WTC11 (cell line): ENCODE results near the gene SPOCD1. TPM values are rescaled to one million over a fixed set of nuclear protein-coding genes. Genes with fewer than 3 reads are reported as not detected.

ENCODE experiments used
- ATAC-seq: fragments of 200-7000 bp; cut with Tn5 transposase; 2 replicates; pipeline ENCODE4 v1.10.0; 2021; ENCODE audit warnings: mild to moderate bottlenecking, moderate library complexity
- CTCF ChIA-PET: fragments of 300-600 bp; sonication (Branson Sonifier 250); formaldehyde crosslinking; loops from one replicate; lab custom pipeline; 2021; ENCODE audit warnings: antibody characterized with exemption; lab: Charles Lee
- POLR2A ChIA-PET: fragments of 350-600 bp; sonication (Branson Sonifier 250); formaldehyde crosslinking; loops from one replicate; lab custom pipeline; 2021; ENCODE audit warnings: antibody characterized with exemption; lab: Charles Lee
- DNase-seq: peaks from one replicate; pipeline ENCODE4 v3.0.0; 2021; ENCODE audit warnings: low spot score
- H3K27ac Mint-ChIP-seq: 2 replicates; pipeline ENCODE4 v1.8.0; 2021; ENCODE audit warnings: mixed read lengths
- H3K27me3 Mint-ChIP-seq: 2 replicates; pipeline ENCODE4 v1.8.0; 2021; ENCODE audit warnings: low read depth, mild to moderate bottlenecking, moderate library complexity, mixed read lengths
- H3K36me3 Mint-ChIP-seq: 2 replicates; pipeline ENCODE4 v1.8.0; 2021; ENCODE audit warnings: mixed read lengths
- H3K4me1 Mint-ChIP-seq: 2 replicates; pipeline ENCODE4 v1.8.0; 2022; ENCODE audit warnings: mixed read lengths
- H3K4me3 Mint-ChIP-seq: 2 replicates; pipeline ENCODE4 v1.8.0; 2021; ENCODE audit warnings: mild to moderate bottlenecking, moderate library complexity, mixed read lengths
- H3K9me3 Mint-ChIP-seq: 2 replicates; pipeline ENCODE4 v1.8.0; 2021; ENCODE audit warnings: mixed read lengths
- ATF1 ChIP-seq: sonication (generic); formaldehyde crosslinking; IDR thresholded peaks from 2 replicates; pipeline ENCODE4 v1.8.1; 2023; ENCODE audit warnings: mild to moderate bottlenecking, moderate library complexity, missing genetic modification reagents
- FOXJ3 ChIP-seq: sonication (generic); formaldehyde crosslinking; IDR thresholded peaks from 2 replicates; pipeline ENCODE4 v1.9.0; 2021; ENCODE audit warnings: missing genetic modification reagents, mild to moderate bottlenecking, borderline replicate concordance
- OVOL2 ChIP-seq: fragments of 250-450 bp; sonication (Bioruptor Pico); IDR thresholded peaks from 2 replicates; pipeline ENCODE4 v1.9.0; 2021; ENCODE audit warnings: mild to moderate bottlenecking, borderline replicate concordance
- SOX15 ChIP-seq: fragments of 250-450 bp; sonication (Bioruptor Pico); IDR thresholded peaks from 2 replicates; pipeline ENCODE4 v1.9.0; 2021; ENCODE audit warnings: mild to moderate bottlenecking
- TCF7 ChIP-seq: sonication (generic); formaldehyde crosslinking; IDR thresholded peaks from 2 replicates; pipeline ENCODE4 v1.8.0; 2022; ENCODE audit warnings: mild to moderate bottlenecking, low read depth, missing genetic modification reagents, moderate library complexity
- ZNF121 ChIP-seq: sonication (generic); formaldehyde crosslinking; IDR thresholded peaks from 2 replicates; pipeline ENCODE4 v1.8.0; 2023; ENCODE audit warnings: missing genetic modification reagents
- ZNF396 ChIP-seq: fragments of 250-450 bp; sonication (Bioruptor Pico); IDR thresholded peaks from 2 replicates; pipeline ENCODE4 v1.8.0; 2021; ENCODE audit warnings: mild to moderate bottlenecking, moderate library complexity, borderline replicate concordance
- ZNF416 ChIP-seq: fragments of 250-450 bp; sonication (Bioruptor Pico); IDR thresholded peaks from 2 replicates; pipeline ENCODE4 v1.9.0; 2021; ENCODE audit warnings: mild to moderate bottlenecking, inconsistent platforms
- ZNF671 ChIP-seq: fragments of 250-450 bp; sonication (Bioruptor Pico); IDR thresholded peaks from 2 replicates; pipeline ENCODE4 v1.8.0; 2021; ENCODE audit warnings: mild to moderate bottlenecking
- total RNA-seq: library from RNA; stranded (reverse); gene quantifications from 3 replicates; pipeline ENCODE4 v1.2.3, GENCODE V29; 2021
- TF ChIP-seq, protein P1 (sequence below): fragments of 200-600 bp; IDR thresholded peaks from 2 replicates; pipeline ENCODE4 v1.8.0; 2022; ENCODE audit warnings: antibody characterized with exemption
- TF ChIP-seq, protein P2 (sequence below): fragments of 250-450 bp; sonication (Bioruptor Pico); IDR thresholded peaks from 2 replicates; pipeline ENCODE4 v1.9.0; 2021; ENCODE audit warnings: mild to moderate bottlenecking, borderline replicate concordance
- TF ChIP-seq, protein P3 (sequence below): sonication (generic); formaldehyde crosslinking; IDR thresholded peaks from 2 replicates; pipeline ENCODE4 v1.8.0; 2022; ENCODE audit warnings: mild to moderate bottlenecking, missing genetic modification reagents
- TF ChIP-seq, protein P4 (sequence below): sonication (generic); formaldehyde crosslinking; IDR thresholded peaks from 2 replicates; pipeline ENCODE4 v1.8.0; 2023; ENCODE audit warnings: missing genetic modification reagents
- TF ChIP-seq, protein P5 (sequence below): fragments of 250-450 bp; sonication (Bioruptor Pico); IDR thresholded peaks from 2 replicates; pipeline ENCODE4 v1.9.0; 2021; ENCODE audit warnings: moderate library complexity, mild to moderate bottlenecking, inconsistent platforms, borderline replicate concordance

Gene SPOCD1
- total RNA-seq, 1 experiment from 2014 or later = 3.0 TPM

DNA sequence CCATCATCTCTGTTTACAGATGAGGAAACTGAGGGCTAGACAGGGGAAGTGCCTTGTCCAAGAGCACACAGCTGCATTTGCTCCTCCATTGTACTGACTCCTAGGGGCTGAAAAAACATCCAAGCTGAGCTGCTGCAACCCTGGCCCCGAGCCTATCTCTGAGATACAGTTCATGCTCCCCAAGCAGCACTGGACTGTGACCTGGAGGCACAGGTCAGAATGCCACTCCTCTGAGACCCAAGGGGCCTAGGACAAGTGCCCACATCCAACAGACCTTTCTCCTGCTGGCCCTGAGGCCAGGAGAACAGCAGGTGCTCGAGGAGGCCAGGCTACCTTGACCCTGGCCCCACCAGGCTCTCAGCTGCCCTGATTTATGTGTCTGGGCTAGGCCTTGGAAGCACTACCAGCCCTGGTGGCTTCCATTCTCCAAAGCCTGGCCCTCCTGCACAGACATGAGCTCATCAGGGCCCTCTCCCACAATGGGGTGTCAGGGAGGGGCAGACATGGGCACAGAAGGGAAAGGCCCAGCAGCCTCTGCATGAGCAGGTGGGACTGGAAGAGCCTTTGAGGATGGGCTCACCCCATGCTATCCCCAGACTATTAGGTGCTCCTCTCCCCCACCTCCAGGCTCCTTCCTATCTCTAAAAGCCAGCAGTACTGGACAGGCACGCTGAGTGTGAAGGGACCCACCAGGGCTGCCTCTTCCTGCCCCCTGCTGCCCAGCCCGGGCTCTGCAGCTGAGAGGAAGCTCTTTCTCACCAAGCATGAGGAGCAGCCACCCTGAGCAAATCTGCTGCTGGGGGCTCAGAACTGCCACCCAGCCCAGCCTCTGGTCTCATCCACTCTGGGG, 70.5 kb downstream of the SPOCD1 start:
- Mint-ChIP-seq H3K9me3 (no peaks in the 10 kb centered on the region), H3K4me1 (peaks cover 37% of the 10 kb centered on the region), H3K27me3 (no peaks in the 10 kb centered on the region; the same call in 1 of the 2 replicates), H3K36me3 (no peaks in the 10 kb centered on the region), H3K27ac (no peak overlapping the region), H3K4me3 (no peak overlapping the region)
- ChIA-PET POLR2A (interaction anchor here (0.7 to 1.3 kb wide), 5 partner anchors 11 to 86 kb away, joined by 3 to 4 read pairs (median 3); no protein-coding TSS in a partner anchor), CTCF (interaction anchor here (0.6 to 14.7 kb wide), 41 partner anchors 10 to 219 kb away, joined by 3 to 179 read pairs (median 6); partner anchors contain the start of genes ADGRB2, COL16A1, PEF1 and SPOCD1)
- TF ChIP-seq, protein P1, sequence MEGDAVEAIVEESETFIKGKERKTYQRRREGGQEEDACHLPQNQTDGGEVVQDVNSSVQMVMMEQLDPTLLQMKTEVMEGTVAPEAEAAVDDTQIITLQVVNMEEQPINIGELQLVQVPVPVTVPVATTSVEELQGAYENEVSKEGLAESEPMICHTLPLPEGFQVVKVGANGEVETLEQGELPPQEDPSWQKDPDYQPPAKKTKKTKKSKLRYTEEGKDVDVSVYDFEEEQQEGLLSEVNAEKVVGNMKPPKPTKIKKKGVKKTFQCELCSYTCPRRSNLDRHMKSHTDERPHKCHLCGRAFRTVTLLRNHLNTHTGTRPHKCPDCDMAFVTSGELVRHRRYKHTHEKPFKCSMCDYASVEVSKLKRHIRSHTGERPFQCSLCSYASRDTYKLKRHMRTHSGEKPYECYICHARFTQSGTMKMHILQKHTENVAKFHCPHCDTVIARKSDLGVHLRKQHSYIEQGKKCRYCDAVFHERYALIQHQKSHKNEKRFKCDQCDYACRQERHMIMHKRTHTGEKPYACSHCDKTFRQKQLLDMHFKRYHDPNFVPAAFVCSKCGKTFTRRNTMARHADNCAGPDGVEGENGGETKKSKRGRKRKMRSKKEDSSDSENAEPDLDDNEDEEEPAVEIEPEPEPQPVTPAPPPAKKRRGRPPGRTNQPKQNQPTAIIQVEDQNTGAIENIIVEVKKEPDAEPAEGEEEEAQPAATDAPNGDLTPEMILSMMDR = peak; percentile 71
- TF ChIP-seq OVOL2 (CRISPR knock-in tag) = no peak
- TF ChIP-seq ZNF416 (CRISPR knock-in tag) = no peak
- DNase-seq (peak; percentile 82), ATAC-seq (peak; percentile 82)

DNA sequence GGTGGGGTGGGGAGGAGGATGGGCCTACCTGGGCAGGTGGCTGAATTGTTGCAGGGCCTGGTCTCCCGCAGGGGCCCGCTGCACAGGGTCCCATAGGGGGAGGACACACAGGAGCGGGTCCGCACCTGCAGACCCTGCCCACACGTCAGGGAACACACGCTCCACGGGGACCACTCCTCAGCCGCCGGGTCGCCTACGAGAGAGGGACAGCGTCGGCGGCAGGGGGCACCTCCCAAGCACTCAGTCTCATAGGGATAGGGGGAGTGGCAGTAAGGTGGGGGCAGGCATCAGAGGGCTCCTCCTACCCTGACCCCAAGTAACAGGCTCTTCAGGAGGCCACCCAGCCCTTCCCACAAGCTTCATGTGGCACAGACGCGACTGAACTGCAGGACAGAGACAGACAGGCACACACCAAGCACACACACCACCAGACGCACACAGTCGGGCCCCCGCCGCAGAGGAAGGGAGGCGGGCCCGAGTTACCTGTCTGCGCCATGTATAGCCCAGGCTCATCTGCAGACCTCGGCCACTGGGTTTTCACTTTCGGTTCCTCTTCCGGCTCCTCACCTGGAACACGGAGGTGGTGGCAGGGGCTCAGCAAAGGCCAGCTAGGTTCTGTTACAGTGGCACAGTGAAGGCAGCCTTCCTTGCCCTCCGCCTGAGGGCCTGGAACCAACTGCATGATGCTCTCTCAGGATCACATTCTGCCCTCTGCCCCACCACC, 71.5 kb downstream of the SPOCD1 start:
- ATAC-seq = no peak
- Mint-ChIP-seq H3K36me3 (no peaks in the 10 kb centered on the region), H3K27me3 (no peaks in the 10 kb centered on the region; the same call in 1 of the 2 replicates), H3K27ac (no peak overlapping the region), H3K4me3 (no peak overlapping the region), H3K4me1 (peaks cover 37% of the 10 kb centered on the region), H3K9me3 (no peaks in the 10 kb centered on the region)
- ChIA-PET POLR2A (interaction anchor here (1.3 kb wide), 1 partner anchor 10 kb away, joined by 3 read pairs; no protein-coding TSS in a partner anchor), CTCF (interaction anchor here (1.6 to 14.7 kb wide), 9 partner anchors 11 to 80 kb away, joined by 5 to 179 read pairs (median 23); partner anchors contain the start of genes ADGRB2 and COL16A1)
- no peak for DNase-seq
- no peak for TF ChIP-seq TCF7 (CRISPR knock-in tag)
- TF ChIP-seq FOXJ3 (CRISPR knock-in tag) = no peak
- TF ChIP-seq SOX15 (CRISPR knock-in tag) = no peak
- TF ChIP-seq, protein P2, sequence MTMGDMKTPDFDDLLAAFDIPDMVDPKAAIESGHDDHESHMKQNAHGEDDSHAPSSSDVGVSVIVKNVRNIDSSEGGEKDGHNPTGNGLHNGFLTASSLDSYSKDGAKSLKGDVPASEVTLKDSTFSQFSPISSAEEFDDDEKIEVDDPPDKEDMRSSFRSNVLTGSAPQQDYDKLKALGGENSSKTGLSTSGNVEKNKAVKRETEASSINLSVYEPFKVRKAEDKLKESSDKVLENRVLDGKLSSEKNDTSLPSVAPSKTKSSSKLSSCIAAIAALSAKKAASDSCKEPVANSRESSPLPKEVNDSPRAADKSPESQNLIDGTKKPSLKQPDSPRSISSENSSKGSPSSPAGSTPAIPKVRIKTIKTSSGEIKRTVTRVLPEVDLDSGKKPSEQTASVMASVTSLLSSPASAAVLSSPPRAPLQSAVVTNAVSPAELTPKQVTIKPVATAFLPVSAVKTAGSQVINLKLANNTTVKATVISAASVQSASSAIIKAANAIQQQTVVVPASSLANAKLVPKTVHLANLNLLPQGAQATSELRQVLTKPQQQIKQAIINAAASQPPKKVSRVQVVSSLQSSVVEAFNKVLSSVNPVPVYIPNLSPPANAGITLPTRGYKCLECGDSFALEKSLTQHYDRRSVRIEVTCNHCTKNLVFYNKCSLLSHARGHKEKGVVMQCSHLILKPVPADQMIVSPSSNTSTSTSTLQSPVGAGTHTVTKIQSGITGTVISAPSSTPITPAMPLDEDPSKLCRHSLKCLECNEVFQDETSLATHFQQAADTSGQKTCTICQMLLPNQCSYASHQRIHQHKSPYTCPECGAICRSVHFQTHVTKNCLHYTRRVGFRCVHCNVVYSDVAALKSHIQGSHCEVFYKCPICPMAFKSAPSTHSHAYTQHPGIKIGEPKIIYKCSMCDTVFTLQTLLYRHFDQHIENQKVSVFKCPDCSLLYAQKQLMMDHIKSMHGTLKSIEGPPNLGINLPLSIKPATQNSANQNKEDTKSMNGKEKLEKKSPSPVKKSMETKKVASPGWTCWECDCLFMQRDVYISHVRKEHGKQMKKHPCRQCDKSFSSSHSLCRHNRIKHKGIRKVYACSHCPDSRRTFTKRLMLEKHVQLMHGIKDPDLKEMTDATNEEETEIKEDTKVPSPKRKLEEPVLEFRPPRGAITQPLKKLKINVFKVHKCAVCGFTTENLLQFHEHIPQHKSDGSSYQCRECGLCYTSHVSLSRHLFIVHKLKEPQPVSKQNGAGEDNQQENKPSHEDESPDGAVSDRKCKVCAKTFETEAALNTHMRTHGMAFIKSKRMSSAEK (CRISPR knock-in tag) = no peak
- no peak for TF ChIP-seq ATF1 (CRISPR knock-in tag)
- no peak for TF ChIP-seq ZNF671 (CRISPR knock-in tag)
- TF ChIP-seq ZNF396 (CRISPR knock-in tag) = no peak
- TF ChIP-seq, protein P3, sequence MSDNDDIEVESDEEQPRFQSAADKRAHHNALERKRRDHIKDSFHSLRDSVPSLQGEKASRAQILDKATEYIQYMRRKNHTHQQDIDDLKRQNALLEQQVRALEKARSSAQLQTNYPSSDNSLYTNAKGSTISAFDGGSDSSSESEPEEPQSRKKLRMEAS (CRISPR knock-in tag) = no peak
- TF ChIP-seq, protein P4, sequence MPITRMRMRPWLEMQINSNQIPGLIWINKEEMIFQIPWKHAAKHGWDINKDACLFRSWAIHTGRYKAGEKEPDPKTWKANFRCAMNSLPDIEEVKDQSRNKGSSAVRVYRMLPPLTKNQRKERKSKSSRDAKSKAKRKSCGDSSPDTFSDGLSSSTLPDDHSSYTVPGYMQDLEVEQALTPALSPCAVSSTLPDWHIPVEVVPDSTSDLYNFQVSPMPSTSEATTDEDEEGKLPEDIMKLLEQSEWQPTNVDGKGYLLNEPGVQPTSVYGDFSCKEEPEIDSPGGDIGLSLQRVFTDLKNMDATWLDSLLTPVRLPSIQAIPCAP (CRISPR knock-in tag) = no peak
- TF ChIP-seq ZNF121 = no peak
- TF ChIP-seq, protein P5, sequence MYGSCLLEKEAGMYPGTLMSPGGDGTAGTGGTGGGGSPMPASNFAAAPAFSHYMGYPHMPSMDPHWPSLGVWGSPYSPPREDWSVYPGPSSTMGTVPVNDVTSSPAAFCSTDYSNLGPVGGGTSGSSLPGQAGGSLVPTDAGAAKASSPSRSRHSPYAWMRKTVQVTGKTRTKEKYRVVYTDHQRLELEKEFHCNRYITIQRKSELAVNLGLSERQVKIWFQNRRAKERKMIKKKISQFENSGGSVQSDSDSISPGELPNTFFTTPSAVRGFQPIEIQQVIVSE (CRISPR knock-in tag) = no peak
